Mucosa of descending colon (tissue), 3 donors: ENCODE measurements around the gene APBA2. TPM values are rescaled to one million over a fixed set of nuclear protein-coding genes. Genes with fewer than 3 reads are reported as not detected.

Experiments
- ATAC-seq: fragments of 200-7000 bp; cut with Tn5 transposase; one replicate; pipeline ENCODE4 v1.9.1; 2020; ENCODE audit warnings: mild to moderate bottlenecking, moderate library complexity
- DNase-seq, 3 donors: peaks; one replicate each; pipeline ENCODE4 v3.0.0-alpha.2; 2020
- H3K36me3 ChIP-seq: fragments of 200-600 bp; one replicate; pipeline ENCODE4 v1.8.0; 2021; ENCODE audit warnings: low read depth, mild to moderate bottlenecking
- H3K4me1 ChIP-seq: fragments of 200-600 bp; one replicate; pipeline ENCODE4 v1.8.0; 2021; ENCODE audit warnings: low read depth, mild to moderate bottlenecking
- H3K4me3 ChIP-seq: fragments of 200-600 bp; one replicate; pipeline ENCODE4 v1.8.0; 2021; ENCODE audit warnings: mild to moderate bottlenecking
- H3K9me3 ChIP-seq: fragments of 200-600 bp; one replicate; pipeline ENCODE4 v1.8.0; 2021; ENCODE audit warnings: mild to moderate bottlenecking
- CTCF ChIP-seq: fragments of 200-600 bp; IDR thresholded peaks from one replicate; pipeline ENCODE4 v1.8.0; 2022; ENCODE audit warnings: antibody characterized with exemption, mild to moderate bottlenecking
- intact Hi-C, 2 donors: fragments of 100-400 bp; cut with DNase I in 1 of 2; cut with micrococcal nuclease in 1 of 2; formaldehyde crosslinking; loops; one replicate each; pipeline versions ENCODE4 v1.11.0 to v1.11.1; 2022; cut with DNase I, micrococcal nuclease
- total RNA-seq, 3 donors: library from RNA; stranded (reverse); fragmentation: NEBNext Ultra II Directional in 2 of 3; extraction: Animal tissue kit (Norgen Biotek cat#: 25700) in 2 of 3; gene quantifications; one replicate each; pipeline versions ENCODE4 v1.2.1 to v1.2.4, GENCODE V29; 2021 to 2023
- donor health status: DM: no; HTN: no; CAD: no; lungs with moderate emphysema.
- donor health status: DM: no; HTN: no; CAD: no.
- donor health status: DM: no; HTN: yes; CAD: no.

APBA2 gene
- total RNA-seq, 3 donors from 2014 or later = 0.69 to 2.0 (median 1.2) TPM

GRCh38 chr15:28989896-28990295 is 104.1 kb downstream of the APBA2 start:
- intact Hi-C loops = no loop called here
- TF ChIP-seq CTCF = no peak
- no peak overlapping the region for H3K4me3 ChIP-seq
- DNase-seq (no peak), ATAC-seq (no peak)
- H3K9me3 ChIP-seq = no peaks in the 10 kb centered on the region
- H3K36me3 ChIP-seq = no peaks in the 10 kb centered on the region
- no peaks in the 10 kb centered on the region for H3K4me1 ChIP-seq

GRCh38 chr15:28990390-28990789 is 104.6 kb downstream of the APBA2 start:
- Histone ChIP-seq H3K4me3 (no peak overlapping the region), H3K9me3 (no peaks in the 10 kb centered on the region), H3K4me1 (no peaks in the 10 kb centered on the region), H3K36me3 (no peaks in the 10 kb centered on the region)
- no peak for ATAC-seq
- intact Hi-C loops = no loop called here
- DNase-seq = no peak
- TF ChIP-seq CTCF = no peak

GRCh38 chr15:28991236-28992171 is 105.7 kb downstream of the APBA2 start:
- Histone ChIP-seq H3K9me3 (no peaks in the 10 kb centered on the region), H3K4me3 (no peak overlapping the region), H3K4me1 (no peaks in the 10 kb centered on the region), H3K36me3 (no peaks in the 10 kb centered on the region)
- no peak for TF ChIP-seq CTCF
- intact Hi-C loops = no loop called here
- no peak for ATAC-seq
- DNase-seq = no peak

- intact Hi-C loops = no loop called here
These were observed 106.6 kb downstream of the APBA2 start for GRCh38 chr15:28992336-28992864.

GRCh38 chr15:28993051-28993719 is 107.4 kb downstream of the APBA2 start:
- H3K9me3 ChIP-seq = no peaks in the 10 kb centered on the region
- intact Hi-C loops = no loop called here
- TF ChIP-seq CTCF = no peak
- H3K4me3 ChIP-seq = no peak overlapping the region
- DNase-seq (no peak), ATAC-seq (no peak)
- no peaks in the 10 kb centered on the region for H3K4me1 ChIP-seq
- no peaks in the 10 kb centered on the region for H3K36me3 ChIP-seq

More at GRCh38 chr15:28992336-28992864, 106.6 kb downstream of the APBA2 start:
- no peak for TF ChIP-seq CTCF
- DNase-seq = no peak
- Histone ChIP-seq H3K9me3 (no peaks in the 10 kb centered on the region), H3K4me1 (no peaks in the 10 kb centered on the region), H3K4me3 (no peak overlapping the region), H3K36me3 (no peaks in the 10 kb centered on the region)
- no peak for ATAC-seq
